Measurements from ENCODE around the gene HK1.

DNA sequence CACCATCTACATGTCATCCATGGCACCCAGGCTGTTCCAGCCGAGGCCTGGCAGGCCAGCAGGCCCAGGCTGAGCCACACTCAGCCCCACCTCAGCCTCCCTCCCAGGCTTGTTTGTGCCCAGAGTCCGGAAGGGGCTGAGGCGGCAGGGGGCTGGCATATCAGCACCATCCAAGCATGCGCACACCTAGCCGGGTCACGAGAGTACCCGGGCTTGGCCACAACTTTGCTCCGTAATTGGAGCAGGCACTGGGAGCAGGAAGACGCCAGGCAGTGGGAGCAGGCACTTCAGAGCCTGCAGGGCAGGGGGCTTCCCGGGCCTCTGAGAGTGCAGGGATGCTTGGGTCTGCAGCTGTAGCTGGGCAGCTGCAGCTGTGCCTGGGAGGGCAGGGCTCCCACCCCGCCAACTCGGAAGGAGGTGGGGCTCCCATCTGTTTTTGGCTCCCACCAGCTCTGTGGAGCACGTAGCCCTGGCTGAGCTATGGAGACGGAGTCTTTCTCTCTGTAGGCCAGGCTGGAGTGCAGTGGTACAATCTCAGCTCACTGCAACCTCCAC is 157.7 kb downstream of the HK1 start:
- TF ChIP-seq, protein P1, sequence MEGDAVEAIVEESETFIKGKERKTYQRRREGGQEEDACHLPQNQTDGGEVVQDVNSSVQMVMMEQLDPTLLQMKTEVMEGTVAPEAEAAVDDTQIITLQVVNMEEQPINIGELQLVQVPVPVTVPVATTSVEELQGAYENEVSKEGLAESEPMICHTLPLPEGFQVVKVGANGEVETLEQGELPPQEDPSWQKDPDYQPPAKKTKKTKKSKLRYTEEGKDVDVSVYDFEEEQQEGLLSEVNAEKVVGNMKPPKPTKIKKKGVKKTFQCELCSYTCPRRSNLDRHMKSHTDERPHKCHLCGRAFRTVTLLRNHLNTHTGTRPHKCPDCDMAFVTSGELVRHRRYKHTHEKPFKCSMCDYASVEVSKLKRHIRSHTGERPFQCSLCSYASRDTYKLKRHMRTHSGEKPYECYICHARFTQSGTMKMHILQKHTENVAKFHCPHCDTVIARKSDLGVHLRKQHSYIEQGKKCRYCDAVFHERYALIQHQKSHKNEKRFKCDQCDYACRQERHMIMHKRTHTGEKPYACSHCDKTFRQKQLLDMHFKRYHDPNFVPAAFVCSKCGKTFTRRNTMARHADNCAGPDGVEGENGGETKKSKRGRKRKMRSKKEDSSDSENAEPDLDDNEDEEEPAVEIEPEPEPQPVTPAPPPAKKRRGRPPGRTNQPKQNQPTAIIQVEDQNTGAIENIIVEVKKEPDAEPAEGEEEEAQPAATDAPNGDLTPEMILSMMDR (IDR thresholded peaks at IDR 0.05; ENCODE audit: low read depth, low read length): no peak
- TF ChIP-seq EZH2phosphoT487 (IDR thresholded peaks at IDR 0.05; ENCODE audit: low read depth): no peak
